GM18499 (cell line): ENCODE results near the gene KIR2DL3.
"Not testable (repeated sequence)": the region's sequence is repeated elsewhere in the genome, so short reads cannot be mapped to it uniquely, and the experiment has no call there.

Source experiments
- ATAC-seq: cut with Tn5 transposase; IDR thresholded peaks from one replicate; pipeline ENCODE4 v1.9.1; 2021; ENCODE audit warnings: moderate number of reproducible peaks; ENCODE audit not compliant: insufficient read depth, unreplicated experiment

Gene KIR2DL3

DNA sequence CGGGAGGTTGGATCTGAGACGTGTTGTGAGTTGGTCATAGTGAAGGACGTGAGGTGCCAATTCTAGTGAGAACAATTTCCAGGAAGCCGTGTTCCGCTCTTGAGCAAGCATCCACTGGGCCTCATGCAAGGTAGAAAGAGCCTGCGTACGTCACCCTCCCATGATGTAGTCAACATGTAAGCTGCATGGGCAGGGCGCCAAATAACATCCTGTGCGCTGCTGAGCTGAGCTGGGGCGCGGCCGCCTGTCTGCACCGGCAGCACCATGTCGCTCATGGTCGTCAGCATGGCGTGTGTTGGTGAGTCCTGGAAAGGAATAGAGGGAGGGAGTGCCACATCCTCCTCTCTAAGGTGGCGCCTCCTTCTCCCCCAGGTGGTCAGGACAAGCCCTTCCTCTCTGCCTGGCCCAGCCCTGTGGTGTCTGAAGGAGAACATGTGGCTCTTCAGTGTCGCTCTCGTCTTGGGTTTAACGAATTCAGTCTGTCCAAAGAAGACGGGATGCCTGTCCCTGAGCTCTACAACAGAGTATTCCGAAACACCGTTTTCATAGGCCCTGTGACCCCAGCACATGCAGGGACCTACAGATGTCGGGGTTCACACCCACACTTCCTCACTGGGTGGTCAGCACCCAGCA lies 47.9 kb downstream of the KIR2DL3 start:
- ATAC-seq: not testable (repeated sequence)

DNA sequence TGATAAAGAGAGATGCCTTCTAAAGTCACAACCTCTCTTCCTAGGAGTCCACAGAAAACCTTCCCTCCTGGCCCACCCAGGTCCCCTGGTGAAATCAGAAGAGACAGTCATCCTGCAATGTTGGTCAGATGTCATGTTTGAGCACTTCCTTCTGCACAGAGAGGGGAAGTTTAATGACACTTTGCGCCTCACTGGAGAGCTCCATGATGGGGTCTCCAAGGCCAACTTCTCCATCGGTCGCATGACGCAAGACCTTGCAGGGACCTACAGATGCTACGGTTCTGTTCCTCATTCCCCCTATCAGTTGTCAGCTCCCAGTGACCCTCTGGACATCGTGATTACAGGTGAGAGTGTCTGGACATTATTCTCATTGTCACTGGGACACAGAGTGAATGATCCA lies 49.8 kb downstream of the KIR2DL3 start:
- not testable (repeated sequence) for ATAC-seq

DNA sequence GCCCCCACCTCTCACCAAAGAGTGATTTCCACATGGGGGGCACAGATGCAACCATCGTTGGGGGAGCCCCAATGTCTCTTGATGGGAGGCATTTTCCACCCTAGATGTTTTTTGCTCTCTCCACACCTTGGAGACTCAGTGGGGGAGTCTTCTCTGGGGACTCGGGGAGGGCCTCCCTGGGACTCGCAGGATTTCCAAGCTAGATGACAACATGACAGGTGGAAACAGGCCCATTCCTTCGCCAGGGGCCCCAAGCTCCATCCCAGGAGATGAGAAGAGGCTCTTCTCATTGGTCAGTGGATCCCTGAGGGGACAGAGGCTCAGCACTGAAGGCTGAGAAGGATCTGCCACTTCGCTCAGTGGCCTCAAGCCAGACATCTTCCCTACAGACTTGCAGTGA lies 52.4 kb downstream of the KIR2DL3 start:
- ATAC-seq: no peak

DNA sequence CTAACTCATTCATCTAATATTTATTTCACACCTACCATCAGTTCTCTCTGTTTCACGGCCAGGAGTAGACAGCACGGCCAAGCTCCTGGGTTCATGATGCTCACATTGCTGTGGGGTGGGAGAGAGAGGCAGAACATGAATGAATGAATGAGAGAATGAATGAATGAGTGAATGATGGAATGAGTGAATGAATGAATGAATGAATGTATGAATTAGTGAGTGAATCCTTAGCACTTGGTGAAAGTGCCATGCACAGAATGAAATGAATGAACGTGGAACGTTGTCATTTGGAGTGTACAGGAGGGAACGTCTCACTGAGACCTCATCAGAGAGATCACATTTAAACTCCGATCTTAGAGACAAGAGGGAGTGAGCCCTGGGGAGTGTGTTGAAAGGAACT lies 53.2 kb downstream of the KIR2DL3 start:
- ATAC-seq: no peak

- ATAC-seq: no peak
Measured at GRCh38 chr19:54792814-54793213, 54.5 kb downstream of the KIR2DL3 start.

GRCh38 chr19:54795758-54796157 lies 57.4 kb downstream of the KIR2DL3 start:
- no peak for ATAC-seq
